Measurements from ENCODE around the gene MIS18A. TPM values are rescaled to one million over a fixed set of nuclear protein-coding genes. Genes with fewer than 3 reads are reported as not detected.

Gene MIS18A
- polyA plus RNA-seq, 1 experiment, result 6.3 TPM

GRCh38 chr21:32246571-32247140 lies 32.2 kb downstream of the MIS18A start:
- no peak for DNase-seq (ENCODE audit: low read depth, low spot score)
- CTCF ChIA-PET, result interaction anchor here (0.9 kb wide), 1 partner anchor 460 kb away, joined by 4 read pairs; no protein-coding TSS in a partner anchor
- no peak overlapping the region for H3K4me3 ChIP-seq (ENCODE audit: low read depth, low read length)

GRCh38 chr21:32245971-32246370 lies 32.9 kb downstream of the MIS18A start:
- TF ChIP-seq CTCF (IDR thresholded peaks at IDR 0.05; ENCODE audit: low read depth, low read length), result no peak
- ChIA-PET POLR2A (no interaction called here), CTCF (interaction anchor here (0.9 kb wide), 1 partner anchor 460 kb away, joined by 4 read pairs; no protein-coding TSS in a partner anchor)

More at GRCh38 chr21:32246571-32247140, 32.2 kb downstream of the MIS18A start:
- H3K9me3 ChIP-seq (ENCODE audit: control insufficient read depth, insufficient read depth, low read length), result no peaks in the 10 kb centered on the region
- peaks cover 25% of the 10 kb centered on the region for H3K27me3 ChIP-seq (ENCODE audit: control insufficient read depth, insufficient read depth, low read length)
- H3K27ac ChIP-seq (ENCODE audit: low read depth, low read length), result no peak overlapping the region
- no peak for TF ChIP-seq CTCF (IDR thresholded peaks at IDR 0.05; ENCODE audit: low read depth, low read length)
- POLR2A ChIA-PET, result no interaction called here

GRCh38 chr21:32240851-32241687 lies 37.8 kb downstream of the MIS18A start:
- TF ChIP-seq CTCF (IDR thresholded peaks at IDR 0.05; ENCODE audit: low read depth, low read length), result no peak
- no peak for DNase-seq (ENCODE audit: low read depth, low spot score)
- CTCF ChIA-PET, result interaction anchor here (0.6 to 1.4 kb wide), 2 partner anchors 17 to 360 kb away, joined by 5 read pairs; no protein-coding TSS in a partner anchor
- POLR2A ChIA-PET, result interaction anchor here (0.7 to 1.1 kb wide), 2 partner anchors 12 to 36 kb away, joined by 4 to 5 read pairs; no protein-coding TSS in a partner anchor
- no peaks in the 10 kb centered on the region for H3K9me3 ChIP-seq (ENCODE audit: control insufficient read depth, insufficient read depth, low read length)
- peaks cover 16% of the 10 kb centered on the region for H3K27me3 ChIP-seq (ENCODE audit: control insufficient read depth, insufficient read depth, low read length)
- no peak overlapping the region for H3K4me3 ChIP-seq (ENCODE audit: low read depth, low read length)
- H3K27ac ChIP-seq (ENCODE audit: low read depth, low read length), result no peak overlapping the region

More at GRCh38 chr21:32245971-32246370, 32.9 kb downstream of the MIS18A start:
- no peak for DNase-seq (ENCODE audit: low read depth, low spot score)
- H3K27me3 ChIP-seq (ENCODE audit: control insufficient read depth, insufficient read depth, low read length), result peaks cover 25% of the 10 kb centered on the region
- H3K9me3 ChIP-seq (ENCODE audit: control insufficient read depth, insufficient read depth, low read length), result no peaks in the 10 kb centered on the region
- H3K4me3 ChIP-seq (ENCODE audit: low read depth, low read length), result no peak overlapping the region
- H3K27ac ChIP-seq (ENCODE audit: low read depth, low read length), result no peak overlapping the region

- Histone ChIP-seq H3K27ac (ENCODE audit: low read depth, low read length) (no peak overlapping the region), H3K4me3 (ENCODE audit: low read depth, low read length) (no peak overlapping the region), H3K9me3 (ENCODE audit: control insufficient read depth, insufficient read depth, low read length) (no peaks in the 10 kb centered on the region), H3K27me3 (ENCODE audit: control insufficient read depth, insufficient read depth, low read length) (peaks cover 9% of the 10 kb centered on the region)
- CTCF ChIA-PET, result interaction anchor here (0.5 to 2.0 kb wide), 2 partner anchors 19 to 452 kb away, joined by 5 to 7 read pairs; no protein-coding TSS in a partner anchor
- no peak for TF ChIP-seq CTCF (IDR thresholded peaks at IDR 0.05; ENCODE audit: low read depth, low read length)
- no peak for DNase-seq (ENCODE audit: low read depth, low spot score)
- POLR2A ChIA-PET, result no interaction called here
These were observed 39.3 kb downstream of the MIS18A start for GRCh38 chr21:32239551-32239950.

- Histone ChIP-seq H3K27me3 (ENCODE audit: control insufficient read depth, insufficient read depth, low read length) (peaks cover 6% of the 10 kb centered on the region), H3K27ac (ENCODE audit: low read depth, low read length) (no peak overlapping the region), H3K9me3 (ENCODE audit: control insufficient read depth, insufficient read depth, low read length) (no peaks in the 10 kb centered on the region), H3K4me3 (ENCODE audit: low read depth, low read length) (no peak overlapping the region)
- no peak for DNase-seq (ENCODE audit: low read depth, low spot score)
- POLR2A ChIA-PET, result no interaction called here
- TF ChIP-seq CTCF (IDR thresholded peaks at IDR 0.05; ENCODE audit: low read depth, low read length), result no peak
- CTCF ChIA-PET, result interaction anchor here (1.4 to 1.7 kb wide), 2 partner anchors 364 to 452 kb away, joined by 5 read pairs; no protein-coding TSS in a partner anchor
These were observed 40.8 kb downstream of the MIS18A start for GRCh38 chr21:32238063-32238462.
